Right ventricle myocardium superior (tissue), 1 donor: ENCODE data around the gene KIF6. TPM values are rescaled to one million over a fixed set of nuclear protein-coding genes. Genes with fewer than 3 reads are reported as not detected.
"Not testable (repeated sequence)": the region's sequence is repeated elsewhere in the genome, so short reads cannot be mapped to it uniquely, and the experiment has no call there.

Source experiments
- ATAC-seq: fragments of 200-7000 bp; cut with Tn5 transposase; one replicate; pipeline ENCODE4 v1.9.1; 2020; ENCODE audit warnings: mild to moderate bottlenecking; ENCODE audit not compliant: poor library complexity
- DNase-seq: peaks from one replicate; pipeline ENCODE4 v3.0.0-alpha.2; 2020
- intact Hi-C: fragments of 100-400 bp; cut with DNase I; formaldehyde crosslinking; loops from one replicate; pipeline ENCODE4 v1.11.2; 2022
- total RNA-seq: library from RNA; stranded (reverse); fragmentation: NEBNext Ultra II Directional; extraction: Animal tissue kit (Norgen Biotek cat#: 25700); gene quantifications from one replicate; pipeline ENCODE4 v1.2.1, GENCODE V29; 2021
- donor health status: DM: no; HTN: yes; CAD: no; lungs with severe emphysema.

Gene KIF6
- total RNA-seq, 1 donor from 2014 or later, result 0.27 TPM

DNA sequence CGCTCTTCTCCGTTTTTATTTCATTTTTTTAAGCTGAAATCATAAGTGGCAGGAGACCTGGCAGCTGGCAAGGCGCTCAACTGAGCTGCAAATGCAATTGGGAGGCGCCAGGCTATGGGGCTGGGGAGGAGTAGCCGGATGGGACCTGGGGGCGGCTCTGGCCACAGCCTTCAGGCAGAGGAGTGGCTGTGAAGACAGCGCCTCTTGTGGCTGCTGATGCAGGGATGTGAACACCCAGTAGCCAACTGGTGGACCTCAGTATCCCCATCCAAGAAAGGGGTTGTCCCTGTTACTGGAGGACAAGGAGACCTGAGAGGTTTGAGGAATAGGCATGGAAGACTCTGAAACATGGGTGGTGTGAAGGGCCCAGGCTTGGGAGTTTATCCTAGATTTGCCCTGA, 423.6 kb downstream of the KIF6 start:
- DNase-seq (no peak), ATAC-seq (no peak)
- intact Hi-C loops, result loop anchor here (5.0 kb wide), 1 partner anchor 329 kb away; no protein-coding TSS in a partner anchor

DNA sequence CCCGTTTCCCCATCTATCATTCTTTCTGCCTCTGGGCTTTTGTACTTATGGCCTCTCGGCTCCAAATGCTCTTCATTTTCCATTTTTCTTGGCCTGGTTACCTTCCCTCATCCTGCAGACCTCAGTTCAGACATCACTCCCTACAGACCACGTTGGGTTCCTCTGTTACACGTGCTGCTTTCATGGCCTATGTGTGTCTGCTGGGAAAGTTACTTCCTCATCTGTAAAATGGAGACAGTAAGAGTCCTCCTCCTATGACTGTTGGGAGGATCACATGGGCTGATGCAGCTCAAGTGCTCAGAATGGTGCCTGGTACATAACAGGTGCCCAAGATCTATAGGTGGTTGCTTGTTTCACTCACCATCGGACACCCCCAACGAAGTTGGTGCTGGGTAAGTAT, 424.5 kb downstream of the KIF6 start:
- intact Hi-C loops, result loop anchor here (5.0 kb wide), 1 partner anchor 328 kb away; no protein-coding TSS in a partner anchor
- DNase-seq (no peak), ATAC-seq (no peak)

DNA sequence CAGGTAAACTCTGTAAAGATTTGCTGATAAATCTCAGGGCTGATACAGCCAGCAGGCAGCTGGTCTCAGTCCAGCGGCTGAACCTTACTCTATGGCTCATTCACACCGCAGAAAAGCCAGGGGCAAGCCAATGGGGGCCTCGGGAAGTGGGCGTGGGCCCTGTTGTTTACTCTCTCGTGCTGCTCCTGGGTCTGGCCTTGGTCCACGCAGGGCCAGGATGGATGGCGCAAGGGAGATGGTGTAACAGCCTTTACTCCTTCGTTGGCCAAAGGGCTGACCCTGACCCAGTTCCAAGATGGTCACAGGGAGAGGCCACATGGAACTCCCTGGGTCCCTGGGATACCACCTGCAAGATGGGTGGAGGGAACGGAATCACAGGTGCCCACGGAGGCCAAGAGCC, 427.1 kb downstream of the KIF6 start:
- no peak for ATAC-seq
- no peak for DNase-seq
- intact Hi-C loops, result loop anchor here (10.0 kb wide), 1 partner anchor 213 kb away; no protein-coding TSS in a partner anchor

DNA sequence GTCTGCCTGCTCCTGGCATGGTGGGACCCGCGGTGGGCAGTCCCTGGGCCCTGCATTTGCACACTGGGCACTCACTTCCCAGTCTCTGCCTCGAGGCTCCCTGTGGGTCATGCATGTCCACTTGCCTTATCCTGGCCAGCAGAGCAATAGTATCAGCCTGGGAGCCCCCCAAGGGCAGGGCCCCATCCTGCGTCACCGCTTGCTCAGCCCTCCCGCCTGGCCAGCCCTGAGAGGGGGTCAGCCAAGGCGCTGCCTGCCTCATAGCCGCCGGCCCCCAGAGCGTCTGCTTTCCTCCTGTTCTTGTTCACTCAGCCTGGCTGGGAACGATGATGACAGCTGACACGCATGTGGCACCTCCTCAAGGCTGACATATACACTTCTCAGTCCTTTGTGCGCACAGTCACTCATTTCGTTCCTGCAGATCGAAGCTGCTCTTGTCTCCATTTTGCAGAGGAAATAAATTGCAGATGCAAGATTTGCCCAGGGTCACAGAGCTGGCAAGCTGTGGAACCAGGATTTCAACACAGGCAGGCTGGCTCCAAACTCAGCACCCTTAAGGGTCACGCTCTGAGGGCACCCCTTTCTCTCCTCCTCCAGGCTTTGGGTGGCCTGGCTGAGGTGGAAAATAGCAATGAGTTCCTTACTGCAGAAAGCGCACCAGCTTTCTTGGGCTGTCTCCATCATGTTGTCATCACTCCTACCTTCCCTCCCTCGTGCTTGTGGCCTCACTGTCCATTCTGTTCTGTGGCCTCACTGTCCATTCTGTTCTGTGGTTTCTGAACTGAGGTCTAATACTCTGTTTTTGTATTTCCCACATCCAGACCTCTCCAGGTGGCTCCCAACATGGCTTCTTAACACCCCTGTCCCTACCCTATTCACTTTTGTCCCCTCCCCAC, 428.2 kb downstream of the KIF6 start:
- peak; percentile 79 for ATAC-seq
- intact Hi-C loops, result loop anchor here (10.0 kb wide), 1 partner anchor 212 kb away; no protein-coding TSS in a partner anchor
- DNase-seq, result peak; percentile 84

DNA sequence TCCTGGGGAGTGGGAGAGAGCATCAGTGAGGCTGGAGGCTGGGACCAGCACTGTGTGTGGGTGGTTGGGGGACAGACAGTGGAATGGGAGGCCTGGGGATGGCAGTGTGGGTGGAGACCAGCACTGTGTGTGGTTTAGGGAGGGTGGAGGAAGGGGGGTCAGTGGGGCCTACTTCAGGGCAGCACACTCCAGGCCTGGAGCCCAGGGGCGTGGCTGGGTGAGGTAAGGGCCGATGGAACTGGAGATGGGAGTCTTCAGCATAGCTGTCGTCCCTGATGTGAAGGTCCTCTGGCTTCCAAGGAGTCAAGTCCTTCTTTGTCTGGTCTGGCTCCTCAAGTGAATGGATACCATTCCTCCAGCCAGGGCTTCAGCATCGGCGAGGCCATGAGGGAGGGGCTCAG, 429.6 kb downstream of the KIF6 start:
- peak; percentile 49 for ATAC-seq
- peak; percentile 67 for DNase-seq
- intact Hi-C loops, result loop anchor here (10.0 kb wide), 1 partner anchor 211 kb away; no protein-coding TSS in a partner anchor

DNA sequence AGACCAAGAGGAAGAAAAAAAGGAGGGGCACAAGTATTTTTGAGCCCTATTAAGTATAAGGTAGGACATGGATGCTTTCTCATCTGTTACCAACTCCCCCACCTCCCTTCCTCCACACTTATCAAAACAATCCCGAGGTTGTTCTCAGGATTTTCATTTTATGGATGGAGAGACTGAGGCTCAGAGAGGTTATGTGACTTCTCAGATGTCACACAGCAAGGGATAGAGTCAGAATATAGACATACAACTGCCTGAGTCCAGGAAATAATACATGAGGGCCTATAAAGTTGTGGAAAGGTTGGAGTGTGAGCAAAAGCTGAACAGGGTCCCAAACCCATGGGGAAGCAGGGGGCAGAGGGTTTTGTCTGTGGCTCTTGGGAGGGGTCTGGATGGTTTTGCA, 430.3 kb downstream of the KIF6 start:
- DNase-seq (no peak), ATAC-seq (no peak)
- intact Hi-C loops, result loop anchor here (10.0 kb wide), 1 partner anchor 210 kb away; no protein-coding TSS in a partner anchor

DNA sequence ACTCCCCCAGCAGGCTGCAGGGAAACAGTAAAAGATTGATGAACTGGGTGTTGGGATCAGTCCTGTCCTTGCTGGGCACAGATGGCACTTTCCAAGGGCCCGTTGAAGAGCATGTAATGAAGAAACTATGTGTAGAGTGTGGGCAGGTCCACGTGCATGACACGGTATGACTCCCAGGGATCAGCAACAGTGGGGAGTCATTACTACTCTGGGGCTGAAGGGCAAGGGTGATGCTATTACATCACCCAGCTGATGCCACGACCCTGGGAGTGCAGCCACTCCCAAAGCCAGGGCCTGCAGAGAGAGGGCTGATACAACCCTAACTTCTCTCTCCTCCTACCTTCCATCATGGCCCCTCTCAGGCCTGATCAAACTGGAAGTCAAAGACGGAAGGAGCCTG, 431.1 kb downstream of the KIF6 start:
- ATAC-seq (no peak), DNase-seq (no peak)
- intact Hi-C loops, result loop anchor here (10.0 kb wide), 1 partner anchor 209 kb away; no protein-coding TSS in a partner anchor

DNA sequence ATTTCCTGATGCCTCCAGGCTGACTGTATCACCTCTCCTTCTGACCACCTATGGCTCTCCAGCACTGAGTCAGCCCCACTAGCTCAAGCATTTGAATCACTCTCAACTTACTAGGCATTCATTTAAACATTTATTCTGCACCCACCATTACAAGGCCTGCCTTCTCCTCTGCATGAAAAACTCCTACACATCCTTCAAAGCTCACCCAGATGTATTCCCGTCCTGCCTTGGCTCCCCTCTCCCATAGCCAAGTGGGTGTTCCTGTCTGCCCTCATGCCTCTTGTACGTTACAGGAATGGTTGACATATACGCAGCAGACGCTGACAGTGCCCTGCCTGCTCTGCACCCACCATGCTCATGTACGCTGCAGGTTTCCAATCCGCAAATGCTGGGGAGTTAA, 432.6 kb downstream of the KIF6 start:
- intact Hi-C loops, result loop anchor here (10.0 kb wide), 1 partner anchor 208 kb away; no protein-coding TSS in a partner anchor
- no peak for ATAC-seq
- DNase-seq, result no peak

DNA sequence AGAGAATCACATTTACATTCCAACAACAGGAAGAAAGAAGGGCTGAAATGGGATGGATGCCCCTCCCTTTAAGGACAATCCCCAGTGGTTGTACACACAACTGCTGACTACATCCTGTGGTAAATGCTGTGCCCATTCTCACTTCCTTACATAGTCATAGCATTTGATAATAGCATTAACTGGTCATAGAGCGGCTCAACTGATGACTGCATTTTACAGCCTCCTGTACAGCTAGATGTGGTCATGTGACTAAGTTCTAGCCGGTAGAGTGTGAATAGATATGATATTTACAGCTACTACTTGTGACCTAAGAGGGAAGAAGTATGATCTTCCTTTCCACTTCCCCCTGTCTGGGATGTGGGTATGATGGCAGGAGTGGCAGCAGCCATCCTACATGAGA, 435.7 kb downstream of the KIF6 start:
- DNase-seq, result no peak
- ATAC-seq, result no peak
- intact Hi-C loops, result no loop called here

DNA sequence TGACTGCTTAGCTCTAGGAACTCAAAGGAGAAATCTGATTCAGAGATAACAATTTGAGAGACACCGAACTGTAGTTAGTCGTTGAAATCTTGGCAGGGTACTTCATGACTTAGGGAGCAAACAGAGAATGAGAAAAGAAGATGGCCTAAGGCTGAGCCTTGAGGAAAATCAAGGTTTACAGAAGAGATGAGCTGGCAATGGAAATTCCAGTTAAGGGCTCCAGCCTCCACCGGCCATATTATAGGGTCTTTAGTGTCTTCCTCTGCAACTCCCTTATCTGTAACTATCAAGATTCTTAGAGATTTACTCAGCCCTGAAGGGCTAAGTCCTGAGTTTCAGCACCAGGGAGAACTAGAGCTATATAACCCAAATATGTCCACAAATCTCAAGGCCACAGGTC, 437.6 kb downstream of the KIF6 start:
- no peak for DNase-seq
- intact Hi-C loops, result no loop called here
- ATAC-seq, result no peak

DNA sequence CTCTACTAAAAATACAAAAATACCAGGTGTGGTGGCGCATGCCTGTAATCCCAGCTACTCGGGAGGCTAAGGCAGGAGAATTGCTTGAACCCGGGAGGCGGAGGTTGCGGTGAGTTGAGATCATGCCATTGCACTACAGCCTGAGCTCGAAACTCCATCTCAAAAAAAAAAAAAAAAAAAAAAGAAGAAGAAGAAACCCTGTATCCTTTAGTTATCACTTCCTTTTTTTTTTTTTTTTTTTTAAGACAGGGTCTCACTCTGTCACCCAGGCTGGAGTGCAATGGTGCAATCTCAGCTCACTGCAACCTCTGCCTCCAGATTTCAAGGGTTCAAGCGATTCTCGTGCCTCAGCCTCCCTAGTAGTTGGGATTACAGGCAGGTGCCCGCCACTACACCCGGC, 438.6 kb downstream of the KIF6 start:
- ATAC-seq, intact Hi-C loops, DNase-seq: not testable (repeated sequence)

DNA sequence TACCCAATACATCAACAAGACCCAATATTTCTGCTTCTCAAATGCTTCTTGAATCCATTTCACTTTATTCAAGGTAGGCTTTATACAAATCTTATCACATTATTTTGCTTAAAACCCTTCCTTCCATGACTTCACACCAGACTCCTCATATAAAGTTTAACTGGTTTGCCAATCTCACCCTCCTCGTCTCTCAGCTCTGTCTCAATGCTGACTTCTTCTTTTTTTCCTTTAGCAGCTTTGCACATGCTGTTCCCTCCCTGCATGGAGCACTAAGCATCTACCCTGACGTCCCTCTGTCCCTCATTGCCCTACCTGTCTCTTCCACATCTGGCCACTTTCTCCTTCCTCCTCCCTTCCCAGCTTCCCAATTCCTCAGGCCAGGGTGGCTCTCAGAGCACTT, 442.4 kb downstream of the KIF6 start:
- no peak for DNase-seq
- no peak for ATAC-seq
- intact Hi-C loops, result no loop called here

DNA sequence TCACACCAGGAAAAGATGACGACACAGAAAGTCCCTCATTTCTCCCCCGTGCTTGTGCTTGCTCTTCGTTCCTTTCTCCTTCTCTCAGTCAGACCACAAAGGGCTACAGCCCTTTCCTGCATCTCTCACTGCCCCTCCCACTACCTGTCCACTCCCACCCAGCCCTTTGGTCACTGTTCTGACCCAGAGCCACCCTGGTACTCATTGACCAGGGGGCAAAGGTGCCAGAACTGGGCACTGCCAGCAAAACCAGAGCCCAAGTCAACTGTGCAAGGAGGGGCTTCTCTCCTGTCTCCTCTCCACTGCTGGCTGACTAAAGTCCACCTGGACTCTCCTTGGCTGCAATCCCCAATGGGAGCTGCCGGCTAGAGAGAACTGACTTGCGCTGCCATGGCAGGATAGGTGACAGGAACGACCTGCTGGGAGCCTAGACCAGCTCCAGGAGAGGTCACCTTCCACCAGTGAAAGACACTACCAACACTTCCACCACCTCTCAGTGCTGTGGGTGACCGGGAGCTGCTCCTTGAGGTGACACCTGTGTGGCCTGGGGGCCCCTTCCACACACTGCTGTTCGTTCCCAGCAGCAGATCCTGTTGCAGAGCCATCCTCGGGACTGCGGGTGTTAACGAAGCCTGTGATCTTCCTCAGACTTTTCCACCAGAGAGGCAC, 443.8 kb downstream of the KIF6 start:
- intact Hi-C loops, result no loop called here
- no peak for DNase-seq
- ATAC-seq, result no peak

DNA sequence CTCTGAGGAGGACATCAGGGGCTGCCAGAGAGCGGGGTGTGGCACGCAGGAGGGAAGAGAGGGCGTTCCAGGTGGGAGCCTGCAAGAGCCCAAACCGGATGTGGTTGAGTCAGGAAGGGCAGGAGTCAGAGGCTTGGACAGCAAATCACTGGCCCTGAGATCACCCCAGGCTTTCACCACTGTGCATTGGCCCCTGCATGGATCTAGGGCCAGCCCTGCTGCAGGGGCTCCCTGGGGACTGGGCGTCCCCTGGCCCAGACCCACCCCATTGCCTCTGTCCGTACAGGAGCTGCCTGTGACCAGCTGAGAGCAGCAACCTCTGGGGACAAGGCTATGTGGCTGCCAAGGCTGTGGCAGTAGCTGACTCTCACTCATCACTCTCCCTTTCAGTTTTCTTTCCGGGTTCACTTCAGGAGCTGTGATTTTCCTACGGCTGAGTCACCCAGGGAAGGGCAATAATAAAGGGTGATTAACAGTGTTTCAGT, 444.9 kb downstream of the KIF6 start:
- intact Hi-C loops, result no loop called here
- DNase-seq (no peak), ATAC-seq (peak; percentile 63)

Other genes starting within 250 kb of the KIF6 start
- 13.0 TPM for gene DAAM2, start 67.0 kb upstream of the KIF6 start, total RNA-seq
- 29.7 TPM for gene MOCS1, start 209.1 kb upstream of the KIF6 start, total RNA-seq